ENCODE measurements around the gene COL9A1. TPM values are rescaled to one million over a fixed set of nuclear protein-coding genes. Genes with fewer than 3 reads are reported as not detected.

The COL9A1 gene
- total and polyA plus RNA-seq, 2 of the 4 experiments (the other 2 are of a cell fraction): not detected

GRCh38 chr6:70210462-70210861 lies 92.4 kb downstream of the COL9A1 start:
- dilution Hi-C loops (cut with HindIII; ENCODE audit: low sequenced_read_pairs, unreplicated experiment): no loop called here
- in situ Hi-C loops (cut with MboI; ENCODE audit: low sequenced_read_pairs): loop anchor here (25.0 kb wide), 1 partner anchor 477 kb away; no protein-coding TSS in a partner anchor
- DNase-seq: no peak

More at GRCh38 chr6:70210462-70210861, 92.4 kb downstream of the COL9A1 start:
- H3K27me3 ChIP-seq (ENCODE audit: control insufficient read depth, insufficient read depth, low read length): peaks cover 2% of the 10 kb centered on the region; the same call in 1 of the 2 replicates
- H2BK120ac ChIP-seq (ENCODE audit: low read depth, low read length): no peak overlapping the region
- no peaks in the 10 kb centered on the region for H3K36me3 ChIP-seq (ENCODE audit: control insufficient read depth, insufficient read depth, low read length)
- H3K14ac ChIP-seq (replicated peaks; ENCODE audit: low read depth, low read length): no peak overlapping the region
- POLR2A ChIA-PET (ENCODE audit: unreplicated experiment): no interaction called here
- H2AK9ac ChIP-seq (replicated peaks; ENCODE audit: low read depth, low read length, poor library complexity): no peak overlapping the region
- no peaks in the 10 kb centered on the region for H3K4me1 ChIP-seq (ENCODE audit: control insufficient read depth, insufficient read depth, low read length)
- no peak overlapping the region for H3K23ac ChIP-seq (ENCODE audit: low read depth, low read length)
- no peak overlapping the region for H2BK20ac ChIP-seq (ENCODE audit: low read depth, low read length)
- H3K79me1 ChIP-seq (ENCODE audit: low read depth in 1 of 2, low read length in 2 of 2): no peaks in the 10 kb centered on the region
- H2AK5ac ChIP-seq (ENCODE audit: low read depth, low read length): no peak overlapping the region
- ATAC-seq (ENCODE audit: low read depth): no peak
- H3K27ac ChIP-seq (ENCODE audit: insufficient read depth, low read length): no peak overlapping the region
- no peaks in the 10 kb centered on the region for H3K9me1 ChIP-seq (ENCODE audit: insufficient read depth, low read length)
- no peak overlapping the region for H3K4ac ChIP-seq (ENCODE audit: low read depth, low read length)
- no TSS peak for BruUV-seq (replicated peaks)
- no peak overlapping the region for H2BK5ac ChIP-seq (ENCODE audit: low read depth, low read length, poor library complexity, severe bottlenecking)
- H3K18ac ChIP-seq (ENCODE audit: low read depth, low read length): no peak overlapping the region
- no peak for TF ChIP-seq MAZ (IDR thresholded peaks at IDR 0.05; ENCODE audit: borderline replicate concordance, low read depth, low read length)
- no peak for TF ChIP-seq RCOR1 (IDR thresholded peaks at IDR 0.05; ENCODE audit: insufficient replicate concordance, low read length)
- no peak for TF ChIP-seq ELK1 (IDR thresholded peaks at IDR 0.05; ENCODE audit: borderline replicate concordance, low read depth, low read length)
- no peak for TF ChIP-seq CHD1 (IDR thresholded peaks at IDR 0.05; ENCODE audit: low read depth, low read length)
- H2BK15ac ChIP-seq (ENCODE audit: low read depth, low read length): no peak overlapping the region
- H2AFZ ChIP-seq (replicated peaks; ENCODE audit: low read length, poor library complexity): no peak overlapping the region
- H4K8ac ChIP-seq (ENCODE audit: low read depth in 2 of 2, low read length in 2 of 2): no peak overlapping the region
- no peak overlapping the region for H3K56ac ChIP-seq (ENCODE audit: extremely low read depth, insufficient read depth, low read length)
- no peak overlapping the region for H3K9ac ChIP-seq (ENCODE audit: low read depth, low read length)
- H3K4me3 ChIP-seq (ENCODE audit: insufficient read depth, low read depth, low read length): no peak overlapping the region
- CTCF ChIA-PET: interaction anchor here (2.3 kb wide), 1 partner anchor 10 kb away, joined by 9 read pairs; no protein-coding TSS in a partner anchor
- intact Hi-C loops (cut with micrococcal nuclease): no loop called here
- no peak overlapping the region for H4K5ac ChIP-seq (ENCODE audit: low read depth, low read length)
- H3K9me3 ChIP-seq (ENCODE audit: control insufficient read depth, insufficient read depth, low read length): no peaks in the 10 kb centered on the region
- H3K4me2 ChIP-seq (ENCODE audit: low read depth, low read length): no peak overlapping the region
- H4K91ac ChIP-seq (ENCODE audit: insufficient read depth, low read depth, low read length): no peak overlapping the region
- WGBS, 2 experiments (ENCODE audit: extremely low coverage in 2 of 2, insufficient read length in 1 of 2): no CpG with 5 or more reads among the region's 2 CpGs
- no peaks in the 10 kb centered on the region for H4K20me1 ChIP-seq (ENCODE audit: insufficient read depth, low read length)
